GM18951 (cell line): ENCODE results near the gene PLS3.

Experiments used
- POLR2A ChIP-seq: IDR thresholded peaks from 4 replicates; pipeline ENCODE4 v1.6.1; 2011; ENCODE audit warnings: mild to moderate bottlenecking; ENCODE audit not compliant: insufficient read length, insufficient read depth; ENCODE audit errors: extremely low read depth
- in situ Hi-C: fragments of 300-500 bp; cut with MboI; formaldehyde crosslinking; loops from one replicate; pipeline ENCODE4 v1.12.0; 2022; ENCODE audit warnings: low sequenced_read_pairs, mixed read lengths, inconsistent platforms; ENCODE audit not compliant: unreplicated experiment

The PLS3 gene

DNA sequence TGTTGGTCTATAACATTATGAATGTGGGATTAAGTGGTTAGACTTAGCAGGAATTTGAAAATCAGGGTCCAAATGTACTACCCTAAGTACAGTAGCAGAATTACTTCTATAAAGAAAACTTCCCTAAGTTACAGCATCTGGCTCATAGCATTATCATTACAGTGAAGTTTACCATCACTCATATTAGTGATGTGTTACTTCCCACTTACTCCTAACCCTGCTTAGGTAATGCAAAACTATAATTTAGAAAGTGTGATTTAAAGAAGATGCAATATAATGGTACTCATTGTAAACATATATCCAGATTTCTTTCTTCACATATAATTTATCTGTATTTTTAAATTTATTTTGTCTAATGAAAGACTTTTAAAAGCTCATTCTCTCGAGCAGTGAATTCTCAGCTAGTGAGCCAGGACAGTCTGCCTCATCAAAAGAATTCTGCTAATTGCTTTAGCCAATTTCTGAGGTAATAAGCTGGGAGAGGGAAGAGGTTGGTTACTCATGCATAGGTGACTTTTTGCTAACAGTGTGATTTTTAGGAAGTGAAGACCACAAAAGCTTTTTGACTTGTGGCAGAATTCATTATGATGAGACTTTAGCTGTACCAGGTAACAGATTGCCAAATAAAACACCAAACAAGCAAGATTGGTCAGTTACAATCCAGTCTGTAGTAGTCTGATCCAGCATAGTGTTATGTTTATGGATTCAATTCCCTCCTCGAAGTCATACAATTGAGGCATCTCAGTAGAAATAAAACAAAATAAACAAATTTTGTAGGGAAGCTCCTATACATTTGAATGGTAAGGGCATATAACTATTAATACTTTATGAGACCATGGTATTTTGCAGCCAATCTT is 21.0 kb downstream of the PLS3 start:
- in situ Hi-C loops, result no loop called here
- TF ChIP-seq POLR2A, result no peak

DNA sequence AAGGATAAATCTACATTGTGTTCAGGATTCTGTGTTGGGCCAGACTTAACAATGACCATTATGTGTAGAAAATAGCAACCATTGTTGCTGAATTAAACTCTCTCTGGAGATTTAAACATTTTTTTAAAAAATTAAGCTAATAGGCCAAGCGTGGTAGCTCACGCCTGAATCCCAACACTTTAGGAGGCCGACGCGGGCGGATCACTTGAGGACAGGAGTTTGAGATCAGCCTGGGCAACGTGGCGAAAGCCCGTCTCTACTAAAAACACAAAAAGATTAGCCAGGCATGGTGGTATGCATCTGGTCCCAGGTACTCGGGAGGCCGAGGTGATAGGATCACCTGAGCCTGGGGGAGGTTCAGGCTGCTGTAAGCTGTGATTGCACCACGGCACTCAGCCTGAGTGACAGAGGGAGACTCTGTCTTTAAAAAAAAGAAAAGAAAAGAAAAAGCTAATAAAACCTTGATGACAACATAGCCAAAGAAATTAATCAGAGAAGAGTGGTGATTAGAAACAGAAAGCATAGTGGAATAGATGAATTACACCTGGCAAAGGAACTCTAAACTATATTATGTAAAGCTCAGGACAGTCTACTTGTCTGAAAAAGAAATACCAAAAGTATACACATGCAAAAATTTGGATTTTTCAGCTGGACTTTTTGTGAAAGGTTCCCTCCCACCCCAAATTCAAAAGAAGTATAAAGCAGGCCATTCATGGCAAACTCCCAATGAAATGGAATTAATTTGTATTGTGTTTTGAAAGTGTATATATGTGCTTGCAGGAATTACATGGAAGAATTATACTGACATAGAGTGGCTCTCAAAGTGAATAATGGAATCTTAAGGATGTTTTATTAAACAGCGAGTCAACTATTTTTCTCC is 21.9 kb downstream of the PLS3 start:
- no peak for TF ChIP-seq POLR2A
- in situ Hi-C loops, result no loop called here

DNA sequence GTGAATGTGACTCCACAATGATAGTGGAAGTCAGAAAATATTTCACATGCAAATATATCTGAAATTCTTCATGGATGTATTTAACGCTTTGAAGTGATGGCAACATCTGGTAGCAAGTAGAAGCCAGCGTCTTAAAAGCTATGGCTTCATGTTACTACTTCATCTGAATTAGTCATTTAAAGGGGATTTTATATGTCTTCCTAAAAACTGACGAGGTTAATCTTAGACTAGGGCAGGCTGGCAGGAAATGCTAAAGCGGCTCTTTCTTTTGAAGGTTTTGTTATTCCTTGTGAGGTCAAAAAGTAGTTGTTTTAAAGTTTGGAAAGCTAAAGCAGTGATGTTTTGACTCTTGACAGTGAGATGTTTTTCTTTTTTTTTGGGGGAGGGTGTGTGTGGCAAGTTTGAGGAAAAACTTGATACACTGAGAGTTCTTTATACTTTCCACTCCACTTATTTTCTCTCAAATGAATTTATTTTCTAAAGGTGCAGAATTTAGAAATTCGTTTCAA is 22.6 kb downstream of the PLS3 start:
- TF ChIP-seq POLR2A, result no peak
- in situ Hi-C loops, result no loop called here

DNA sequence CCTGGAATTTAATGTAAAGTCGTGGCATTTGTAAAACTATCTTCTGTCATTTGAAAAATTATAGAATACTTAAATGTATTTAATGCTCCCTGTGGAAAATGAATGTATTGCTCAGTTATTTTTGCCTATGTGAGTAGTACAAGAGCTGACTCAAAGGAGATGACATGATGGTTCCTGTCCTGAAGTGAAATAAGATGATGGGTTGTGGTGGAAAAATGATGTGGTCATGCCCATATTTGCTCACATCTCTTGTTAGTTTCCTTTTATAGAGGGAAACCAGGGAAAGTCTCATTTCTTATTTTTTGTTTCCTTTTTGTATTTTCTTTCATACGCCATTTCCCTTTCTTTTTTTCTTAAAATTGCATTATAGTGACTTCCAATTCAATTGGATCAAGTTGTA is 23.7 kb downstream of the PLS3 start:
- TF ChIP-seq POLR2A, result no peak
- in situ Hi-C loops, result no loop called here

DNA sequence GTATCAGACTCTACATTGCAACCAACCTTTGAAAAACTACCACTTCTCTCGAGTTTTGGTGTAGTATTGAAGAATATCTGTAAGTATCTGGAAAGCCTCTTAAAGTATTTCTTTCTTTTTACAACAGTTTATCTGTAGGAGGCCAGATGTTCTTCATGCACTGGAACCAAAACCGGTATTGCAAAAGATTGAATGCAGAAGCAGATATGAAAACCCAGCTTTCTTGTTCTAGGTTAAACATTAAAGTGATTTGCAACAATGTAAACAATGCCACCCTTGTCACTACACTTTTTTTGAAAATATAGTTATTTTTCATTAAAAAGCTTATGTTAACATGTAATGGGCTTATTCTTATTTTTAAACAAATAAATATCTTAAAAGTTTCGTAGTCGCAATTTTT is 27.2 kb downstream of the PLS3 start:
- TF ChIP-seq POLR2A, result no peak
- in situ Hi-C loops, result no loop called here

DNA sequence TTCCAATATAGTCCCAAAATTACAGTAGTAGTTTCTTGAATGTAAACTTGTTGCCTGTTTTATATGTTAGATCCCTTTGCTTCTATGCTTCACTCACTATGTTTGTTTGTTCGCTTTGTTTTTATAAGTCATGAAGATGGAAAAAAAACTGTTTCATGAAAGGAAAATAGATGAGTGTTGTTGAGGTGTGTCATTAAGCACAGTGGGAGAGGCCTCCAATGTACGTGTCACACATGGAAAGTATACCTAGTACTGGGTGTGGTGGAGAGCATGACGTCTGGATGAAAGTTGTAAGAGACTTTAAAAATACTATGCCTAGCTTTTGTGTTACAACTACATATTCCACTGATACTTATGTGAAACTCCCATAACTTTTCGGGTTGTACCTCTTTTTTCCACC is 28.4 kb downstream of the PLS3 start:
- no peak for TF ChIP-seq POLR2A
- in situ Hi-C loops, result no loop called here

DNA sequence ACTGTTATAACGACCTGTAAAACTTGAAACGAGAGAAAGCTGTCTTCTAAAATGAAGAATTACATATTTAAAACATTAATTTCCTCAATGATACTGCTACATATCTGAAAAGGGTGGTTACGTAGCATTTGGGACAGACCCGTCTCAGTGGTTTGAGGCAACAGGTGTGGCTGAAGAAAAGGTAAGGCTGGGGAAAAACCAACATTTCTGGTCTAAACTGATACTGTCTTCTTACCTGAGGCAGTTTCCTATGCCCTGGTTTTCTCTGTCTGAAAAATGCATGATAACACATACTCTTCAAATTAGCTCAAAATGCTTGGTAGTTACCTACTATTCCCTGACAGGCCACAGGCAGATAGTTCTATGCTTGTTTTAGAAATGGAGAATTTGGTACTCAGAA is 30.4 kb downstream of the PLS3 start:
- in situ Hi-C loops, result no loop called here
- no peak for TF ChIP-seq POLR2A

DNA sequence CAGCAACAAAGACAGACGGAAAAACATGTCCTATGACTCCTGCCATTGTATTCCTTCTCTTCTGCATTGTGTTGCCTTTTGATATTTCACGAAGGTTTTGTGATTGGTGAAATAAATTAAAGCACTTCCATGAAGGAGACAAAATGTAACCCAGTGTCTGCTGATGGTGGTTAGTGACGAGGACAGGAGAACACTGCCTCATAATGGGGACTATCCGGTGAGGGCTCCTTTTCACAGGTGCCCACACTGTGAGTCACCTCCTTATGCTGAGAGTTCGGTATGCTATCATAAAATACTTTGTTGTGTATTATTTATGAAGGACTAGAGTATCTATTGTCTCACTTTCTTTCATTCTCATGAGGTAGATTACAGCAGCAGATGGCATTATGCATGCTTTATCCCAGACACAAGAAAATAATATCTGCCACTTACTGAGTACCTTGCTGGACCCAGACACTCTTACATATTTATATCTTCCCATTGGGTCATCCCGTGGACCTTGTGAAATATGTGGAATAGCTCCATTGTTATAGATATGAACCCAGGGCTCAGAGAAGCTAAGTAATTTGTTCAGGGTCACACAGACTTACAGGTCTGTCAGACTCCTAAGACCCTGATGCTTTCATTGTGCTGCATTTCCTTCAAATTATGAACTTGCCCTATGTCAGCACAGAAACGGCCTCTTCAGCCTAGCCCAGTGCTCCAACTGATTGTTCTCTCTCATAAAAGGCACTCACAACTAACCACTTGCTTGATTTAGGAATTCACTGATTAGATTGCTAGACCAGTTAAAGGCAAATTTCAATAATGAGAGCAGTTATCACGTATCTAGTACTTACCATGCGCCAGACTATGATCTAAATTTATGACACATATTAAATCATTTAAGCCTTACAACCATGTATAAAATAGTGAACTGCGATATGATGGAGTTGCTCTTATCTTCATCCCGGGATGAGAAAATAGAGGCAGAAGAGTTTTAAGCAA is 31.2 kb downstream of the PLS3 start:
- in situ Hi-C loops, result no loop called here
- TF ChIP-seq POLR2A, result no peak

DNA sequence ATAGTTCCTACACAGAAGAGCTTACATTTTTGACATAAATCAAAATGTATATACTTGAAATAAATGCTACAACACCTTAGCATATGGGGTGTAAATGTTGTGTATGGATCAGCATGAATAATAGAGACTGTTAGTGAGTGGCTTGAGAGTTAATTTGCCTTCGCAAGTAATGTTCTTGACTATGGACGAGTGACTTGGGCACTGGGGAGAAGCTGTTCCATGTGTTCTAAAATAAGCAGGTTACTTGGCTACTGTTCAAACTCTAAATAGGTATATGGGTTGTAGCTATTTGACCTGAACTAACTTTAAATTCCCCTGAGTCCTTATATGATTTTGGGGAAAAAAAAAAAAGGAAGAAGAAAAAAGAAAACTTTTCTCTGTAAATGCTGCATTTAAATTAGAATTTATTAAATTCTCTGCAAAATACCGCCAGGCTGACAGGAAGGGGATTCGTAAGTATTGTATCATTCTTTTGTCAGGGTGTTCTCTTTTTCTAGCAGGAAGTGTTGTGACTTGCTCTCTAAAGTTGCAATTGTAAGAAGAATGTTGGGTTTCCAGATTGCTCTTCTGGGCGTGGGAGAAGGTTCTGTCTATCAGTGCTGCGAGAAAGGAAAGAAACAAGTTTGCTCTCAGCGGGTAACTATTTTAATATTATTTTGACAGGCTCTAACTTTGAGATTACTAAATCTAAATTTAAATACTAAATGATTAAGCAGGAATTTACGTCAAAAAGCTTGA is 32.2 kb downstream of the PLS3 start:
- in situ Hi-C loops, result no loop called here
- no peak for TF ChIP-seq POLR2A

DNA sequence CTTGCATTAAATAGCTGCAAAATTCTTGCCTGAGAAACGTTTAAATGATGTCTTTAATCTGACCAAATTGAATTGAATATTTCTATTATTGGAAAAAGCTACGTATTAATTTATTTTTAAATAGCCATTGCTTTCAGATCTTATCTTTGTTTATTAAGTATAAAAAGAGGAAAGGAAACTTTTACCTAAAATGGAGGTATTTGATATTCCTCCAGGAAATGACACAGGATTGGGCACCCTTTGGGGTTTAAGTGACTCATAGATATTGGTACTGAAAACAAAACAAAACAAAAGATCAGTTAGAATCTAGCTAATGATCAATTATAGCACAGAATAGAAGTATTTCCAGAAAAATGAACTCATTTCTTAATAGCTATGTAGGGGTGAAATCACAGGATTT is 34.1 kb downstream of the PLS3 start:
- no peak for TF ChIP-seq POLR2A
- in situ Hi-C loops, result no loop called here

DNA sequence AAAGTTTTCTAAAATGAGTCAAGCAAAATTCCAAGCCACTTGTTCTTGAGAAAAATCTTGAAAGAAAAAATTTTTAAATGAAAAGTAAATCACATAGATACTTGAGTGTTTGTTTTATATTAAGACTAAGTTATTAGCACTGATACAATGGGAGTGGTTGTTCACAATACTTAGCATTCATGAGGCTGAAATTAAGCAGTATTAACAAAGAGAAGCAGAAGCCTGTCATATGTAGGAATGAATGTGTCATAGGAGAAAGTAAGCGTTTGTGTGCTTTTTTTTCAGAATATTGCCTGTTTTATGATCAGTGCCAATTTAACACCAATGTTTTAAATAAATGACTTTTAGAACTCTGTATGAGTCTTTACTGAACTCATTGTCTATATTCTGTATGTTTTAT is 37.6 kb downstream of the PLS3 start:
- TF ChIP-seq POLR2A, result no peak
- in situ Hi-C loops, result no loop called here

DNA sequence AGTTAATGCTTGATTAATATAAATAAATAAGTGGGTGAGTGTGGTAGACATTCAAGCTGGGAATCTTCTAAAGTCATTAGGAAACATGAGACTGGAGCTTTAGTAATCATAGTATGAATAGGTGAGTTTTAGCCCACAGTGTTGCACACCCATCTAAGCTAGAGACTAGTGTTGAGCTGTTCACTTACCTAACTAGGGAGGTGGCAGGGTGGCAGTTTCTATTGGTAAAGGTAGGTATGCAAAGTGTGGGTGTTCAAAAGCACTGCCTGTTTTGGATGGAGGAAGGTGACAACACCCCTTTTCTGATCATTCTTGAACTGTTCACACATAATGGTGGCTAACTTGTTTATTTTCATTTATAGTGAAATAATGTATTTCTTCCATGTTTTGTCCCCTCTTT is 41.3 kb downstream of the PLS3 start:
- TF ChIP-seq POLR2A, result no peak
- in situ Hi-C loops, result no loop called here
